Uterus (tissue), 2 donors: ENCODE results near the gene ASB1.

ENCODE experiments used
- POLR2A ChIP-seq, 2 donors: fragments of 450-650 bp; IDR thresholded peaks; one replicate each; pipeline ENCODE4 v1.6.1; 2016; ENCODE audit warnings: antibody characterized with exemption in 2 of 2, mild to moderate bottlenecking in 1 of 2, moderate library complexity in 1 of 2
- TF ChIP-seq, protein P1 (sequence below), 4 experiments: fragments of 200-600 bp in 2 of 4; fragments of 450-650 bp in 2 of 4; sonication (generic) in 2 of 4; IDR thresholded peaks; one replicate each; pipeline ENCODE4 v1.5.1; 2016 to 2019; ENCODE audit warnings: antibody characterized with exemption in 4 of 4, mild to moderate bottlenecking in 2 of 4, moderate library complexity in 1 of 4

DNA sequence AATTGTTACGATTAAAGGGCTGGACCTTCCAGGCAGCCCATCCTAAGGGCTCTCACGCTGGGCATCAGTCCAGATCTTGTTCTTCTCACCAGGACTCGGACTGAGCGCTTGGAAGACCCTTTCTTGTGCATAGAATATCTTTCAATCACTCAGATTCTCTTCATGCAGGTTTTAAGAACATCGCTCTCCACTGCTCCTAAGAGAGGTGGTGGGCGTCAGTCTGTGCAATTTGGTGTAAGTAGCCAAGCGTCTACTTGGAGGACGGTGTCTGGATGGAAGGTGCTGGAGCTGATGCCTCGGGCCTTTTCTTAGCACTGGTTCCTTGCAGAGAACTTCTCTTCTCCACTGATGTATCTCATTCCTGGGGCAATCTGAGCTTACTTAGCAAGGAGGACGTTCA is 68.7 kb downstream of the ASB1 start:
- TF ChIP-seq, protein P1, sequence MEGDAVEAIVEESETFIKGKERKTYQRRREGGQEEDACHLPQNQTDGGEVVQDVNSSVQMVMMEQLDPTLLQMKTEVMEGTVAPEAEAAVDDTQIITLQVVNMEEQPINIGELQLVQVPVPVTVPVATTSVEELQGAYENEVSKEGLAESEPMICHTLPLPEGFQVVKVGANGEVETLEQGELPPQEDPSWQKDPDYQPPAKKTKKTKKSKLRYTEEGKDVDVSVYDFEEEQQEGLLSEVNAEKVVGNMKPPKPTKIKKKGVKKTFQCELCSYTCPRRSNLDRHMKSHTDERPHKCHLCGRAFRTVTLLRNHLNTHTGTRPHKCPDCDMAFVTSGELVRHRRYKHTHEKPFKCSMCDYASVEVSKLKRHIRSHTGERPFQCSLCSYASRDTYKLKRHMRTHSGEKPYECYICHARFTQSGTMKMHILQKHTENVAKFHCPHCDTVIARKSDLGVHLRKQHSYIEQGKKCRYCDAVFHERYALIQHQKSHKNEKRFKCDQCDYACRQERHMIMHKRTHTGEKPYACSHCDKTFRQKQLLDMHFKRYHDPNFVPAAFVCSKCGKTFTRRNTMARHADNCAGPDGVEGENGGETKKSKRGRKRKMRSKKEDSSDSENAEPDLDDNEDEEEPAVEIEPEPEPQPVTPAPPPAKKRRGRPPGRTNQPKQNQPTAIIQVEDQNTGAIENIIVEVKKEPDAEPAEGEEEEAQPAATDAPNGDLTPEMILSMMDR (IDR thresholded peaks at IDR 0.05) = no peak
- no peak for TF ChIP-seq POLR2A (IDR thresholded peaks at IDR 0.05)
